Right ventricle myocardium inferior (tissue), 1 donor: ENCODE results near the gene TGFBR1. TPM values are rescaled to one million over a fixed set of nuclear protein-coding genes. Genes with fewer than 3 reads are reported as not detected.

Source experiments
- ATAC-seq: fragments of 200-7000 bp; cut with Tn5 transposase; one replicate; pipeline ENCODE4 v1.9.1; 2020; ENCODE audit warnings: mild to moderate bottlenecking, moderate library complexity
- DNase-seq: peaks from one replicate; pipeline ENCODE4 v3.0.0; 2021; ENCODE audit errors: missing footprints
- intact Hi-C: fragments of 100-400 bp; cut with DNase I; formaldehyde crosslinking; loops from one replicate; pipeline ENCODE4 v1.11.0; 2022
- total RNA-seq: library from RNA; stranded (reverse); fragmentation: NEBNext Ultra II Directional; extraction: Animal tissue kit (Norgen Biotek cat#: 25700); gene quantifications from one replicate; pipeline ENCODE4 v1.2.1, GENCODE V29; 2021
- donor health status: DM: no; HTN: yes; CAD: no; lungs with severe emphysema.

TGFBR1 gene
- total RNA-seq, 1 donor from 2014 or later, result 14.8 TPM

GRCh38 chr9:99101271-99101670, 3.6 kb upstream of the TGFBR1 start:
- DNase-seq (no peak), ATAC-seq (no peak)
- intact Hi-C loops, result no loop called here

GRCh38 chr9:99101812-99102211, 3.1 kb upstream of the TGFBR1 start:
- ATAC-seq (no peak), DNase-seq (no peak)
- intact Hi-C loops, result no loop called here

- no peak for ATAC-seq
- DNase-seq, result no peak
- intact Hi-C loops, result no loop called here
These were observed 1.6 kb upstream of the TGFBR1 start for GRCh38 chr9:99103054-99103895.

- DNase-seq (no peak), ATAC-seq (no peak)
- intact Hi-C loops, result no loop called here
These were observed 933 bp upstream of the TGFBR1 start for GRCh38 chr9:99103901-99104458.

- ATAC-seq, result peak; percentile 75
- DNase-seq, result peak; percentile 92
- intact Hi-C loops, result no loop called here
These were observed 485 bp downstream of the TGFBR1 start for GRCh38 chr9:99105152-99106043.

- ATAC-seq, result no peak
These were observed 1.1 kb downstream of the TGFBR1 start for GRCh38 chr9:99106044-99106375.

GRCh38 chr9:99107421-99107820, 2.5 kb downstream of the TGFBR1 start:
- intact Hi-C loops, result no loop called here
- no peak for ATAC-seq
- no peak for DNase-seq

More at GRCh38 chr9:99106044-99106375, 1.1 kb downstream of the TGFBR1 start:
- no peak for DNase-seq
- intact Hi-C loops, result no loop called here

- intact Hi-C loops, result no loop called here
- DNase-seq (no peak), ATAC-seq (no peak)
These were observed 3.2 kb downstream of the TGFBR1 start for GRCh38 chr9:99108131-99108530.

GRCh38 chr9:99109522-99109921, 4.6 kb downstream of the TGFBR1 start:
- intact Hi-C loops, result no loop called here
- ATAC-seq, result no peak

GRCh38 chr9:99112750-99113413, 8.0 kb downstream of the TGFBR1 start:
- intact Hi-C loops, result no loop called here
- ATAC-seq (no peak), DNase-seq (no peak)

More at GRCh38 chr9:99109522-99109921, 4.6 kb downstream of the TGFBR1 start:
- no peak for DNase-seq

- intact Hi-C loops, result no loop called here
- DNase-seq, result no peak
- no peak for ATAC-seq
These were observed 8.6 kb downstream of the TGFBR1 start for GRCh38 chr9:99113414-99114048.

- DNase-seq, result no peak
- ATAC-seq, result no peak
- intact Hi-C loops, result no loop called here
These were observed 9.1 kb downstream of the TGFBR1 start for GRCh38 chr9:99114049-99114440.

- DNase-seq (no peak), ATAC-seq (no peak)
- intact Hi-C loops, result no loop called here
These were observed 10.1 kb downstream of the TGFBR1 start for GRCh38 chr9:99114846-99115500.

GRCh38 chr9:99116003-99116411, 11.1 kb downstream of the TGFBR1 start:
- DNase-seq (no peak), ATAC-seq (no peak)
- intact Hi-C loops, result no loop called here

GRCh38 chr9:99118782-99119466, 14.0 kb downstream of the TGFBR1 start:
- ATAC-seq (peak; percentile 46), DNase-seq (no peak)
- intact Hi-C loops, result no loop called here

GRCh38 chr9:99119976-99120655, 15.2 kb downstream of the TGFBR1 start:
- ATAC-seq (no peak), DNase-seq (no peak)
- intact Hi-C loops, result no loop called here

GRCh38 chr9:99121604-99122003, 16.7 kb downstream of the TGFBR1 start:
- no peak for ATAC-seq
- intact Hi-C loops, result no loop called here

More at GRCh38 chr9:99121604-99122003, 16.7 kb downstream of the TGFBR1 start:
- no peak for DNase-seq
